Activated gamma-delta T cell (primary cell): Measurements from ENCODE around the gene RGS6.

ENCODE experiments used
- DNase-seq: peaks from one replicate; lab custom pipeline; 2025; lab: John Stamatoyannopoulos, UW

RGS6 gene

GRCh38 chr14:72314808-72315435 lies 382.7 kb downstream of the RGS6 start:
- no peak for DNase-seq

- DNase-seq, result no peak
Observed at GRCh38 chr14:72315714-72316113, 383.5 kb downstream of the RGS6 start.

GRCh38 chr14:72318648-72319047 lies 386.4 kb downstream of the RGS6 start:
- DNase-seq, result no peak

GRCh38 chr14:72332046-72332445 lies 399.8 kb downstream of the RGS6 start:
- no peak for DNase-seq

GRCh38 chr14:72332871-72333270 lies 400.6 kb downstream of the RGS6 start:
- no peak for DNase-seq

- DNase-seq, result no peak
Observed at GRCh38 chr14:72333357-72333756, 401.1 kb downstream of the RGS6 start.

- DNase-seq, result no peak
Observed at GRCh38 chr14:72336311-72336980, 404.2 kb downstream of the RGS6 start.

- DNase-seq, result no peak
Observed at GRCh38 chr14:72341237-72341636, 409.0 kb downstream of the RGS6 start.

- DNase-seq, result no peak
Observed at GRCh38 chr14:72341686-72342085, 409.5 kb downstream of the RGS6 start.

- no peak for DNase-seq
Observed at GRCh38 chr14:72347118-72347517, 414.9 kb downstream of the RGS6 start.

GRCh38 chr14:72350215-72350614 lies 418.0 kb downstream of the RGS6 start:
- DNase-seq, result no peak

GRCh38 chr14:72352012-72352411 lies 419.8 kb downstream of the RGS6 start:
- no peak for DNase-seq

- no peak for DNase-seq
Observed at GRCh38 chr14:72366619-72367018, 434.4 kb downstream of the RGS6 start.

- DNase-seq, result no peak
Observed at GRCh38 chr14:72369106-72369505, 436.9 kb downstream of the RGS6 start.

- no peak for DNase-seq
Observed at GRCh38 chr14:72377016-72377415, 444.8 kb downstream of the RGS6 start.

- no peak for DNase-seq
Observed at GRCh38 chr14:72380456-72380855, 448.2 kb downstream of the RGS6 start.

- DNase-seq, result no peak
Observed at GRCh38 chr14:72383865-72384264, 451.6 kb downstream of the RGS6 start.

- DNase-seq, result no peak
Observed at GRCh38 chr14:72387726-72388125, 455.5 kb downstream of the RGS6 start.

GRCh38 chr14:72389200-72389599 lies 457.0 kb downstream of the RGS6 start:
- DNase-seq, result no peak

- DNase-seq, result no peak
Observed at GRCh38 chr14:72401101-72401625, 468.9 kb downstream of the RGS6 start.

- DNase-seq, result no peak
Observed at GRCh38 chr14:72401632-72402376, 469.6 kb downstream of the RGS6 start.

- no peak for DNase-seq
Observed at GRCh38 chr14:72402377-72402772, 470.1 kb downstream of the RGS6 start.
